Body of pancreas (tissue), 4 donors: ENCODE results near the gene MPST. TPM values are rescaled to one million over a fixed set of nuclear protein-coding genes. Genes with fewer than 3 reads are reported as not detected.

Source experiments
- ATAC-seq: fragments of 150-250 bp; one replicate; pipeline ENCODE4 v1.9.1; 2016
- DNase-seq, 4 donors: peaks; one replicate each; pipeline ENCODE4 v3.0.0-alpha.2; 2019
- H3K27ac ChIP-seq, 4 donors: fragments of 200-600 bp; sonication (generic); 1 replicate in 3 of 4; 2 replicates in 1 of 4; pipeline versions ENCODE4 v1.5.1 to v1.6.1; 2016 to 2019; ENCODE audit warnings: mild to moderate bottlenecking in 1 of 4, mixed read lengths in 1 of 4, moderate library complexity in 1 of 4
- H3K27me3 ChIP-seq, 2 donors: fragments of 200-600 bp; sonication (generic); one replicate each; pipeline ENCODE4 v1.6.0; 2016; ENCODE audit warnings: mild to moderate bottlenecking in 1 of 2
- H3K36me3 ChIP-seq, 2 donors: fragments of 200-600 bp; sonication (generic); replicated peaks in 1 of 2; 2 replicates each; pipeline ENCODE4 v1.5.1; 2016; ENCODE audit warnings: low read depth in 2 of 2; ENCODE audit not compliant: insufficient read depth in 1 of 2
- H3K4me1 ChIP-seq: fragments of 200-600 bp; sonication (generic); one replicate; pipeline ENCODE4 v1.6.0; 2016
- H3K4me3 ChIP-seq, 2 donors: fragments of 200-600 bp; sonication (generic); 1 replicate in 1 of 2; 2 replicates in 1 of 2; pipeline ENCODE4 v1.5.1; 2016 to 2019
- H3K9me3 ChIP-seq, 3 donors: fragments of 200-600 bp; sonication (generic); 1 replicate in 2 of 3; 2 replicates in 1 of 3; pipeline ENCODE4 v1.5.1; 2016
- CTCF ChIP-seq, 7 experiments: fragments of 450-650 bp in 4 of 7; fragments of 200-600 bp in 3 of 7; sonication (generic) in 3 of 7; IDR thresholded peaks; one replicate each; pipeline ENCODE4 v1.5.1; 2016 to 2019; ENCODE audit warnings: antibody characterized with exemption in 7 of 7
- POLR2A ChIP-seq, 3 donors: fragments of 450-650 bp; IDR thresholded peaks; one replicate each; pipeline ENCODE4 v1.6.1; 2016; ENCODE audit warnings: antibody characterized with exemption in 3 of 3, mild to moderate bottlenecking in 2 of 3
- WGBS, 2 donors: methylation state at CpG; one replicate each; pipeline ENCODE4 v1.1.5; 2017; 5-methylcytosine and 5-hydroxymethylcytosine counted together
- intact Hi-C: fragments of 100-400 bp; cut with DNase I; formaldehyde crosslinking; loops from one replicate; pipeline ENCODE4 v1.15.1; 2023
- total RNA-seq, 2 donors: library from RNA; depleted of rRNA; stranded (reverse); fragments of >200 nt; gene quantifications; one replicate each; pipeline ENCODE4 v1.1.0, GENCODE V29; 2016

The MPST gene
- total RNA-seq, 2 donors from 2014 or later = 173 TPM

GRCh38 chr22:37009490-37009889 lies 10.1 kb upstream of the MPST start:
- intact Hi-C loops = no loop called here
- Histone ChIP-seq H3K4me1 (peaks cover 22% of the 10 kb centered on the region), H3K9me3 (no peaks in the 10 kb centered on the region), H3K4me3 (no peak overlapping the region), H3K36me3 (no peaks in the 10 kb centered on the region), H3K27me3 (no peaks in the 10 kb centered on the region), H3K27ac (no peak overlapping the region)
- no peak for DNase-seq
- TF ChIP-seq CTCF (IDR thresholded peaks at IDR 0.05) (no peak), POLR2A (IDR thresholded peaks at IDR 0.05) (no peak)
- ATAC-seq = no peak
- WGBS, 2 donors = 85 to 96% methylated on average over 2 of the region's 2 CpGs

DNA sequence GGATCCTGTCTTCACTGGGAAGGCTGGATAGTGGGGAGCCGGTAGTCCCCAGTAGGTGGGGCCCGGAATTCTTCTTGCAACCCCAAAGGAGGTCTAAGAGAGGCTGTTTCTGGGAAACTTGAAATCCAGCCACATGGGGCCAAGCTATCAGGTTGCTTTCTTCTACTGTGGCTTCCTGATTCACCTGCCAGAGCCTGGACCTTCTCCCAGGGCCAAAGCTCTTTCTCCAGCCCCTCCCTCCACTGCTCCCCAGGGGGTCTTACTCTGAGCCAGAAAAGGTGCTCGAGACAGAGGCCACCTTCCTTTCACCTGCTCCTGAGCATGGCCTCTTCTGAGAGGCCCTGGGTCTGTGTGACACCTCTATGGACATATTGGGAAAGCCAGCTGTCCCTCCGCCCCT lies 9.4 kb upstream of the MPST start:
- DNase-seq (peak in 2 of 4 donors; percentile 25 to 47), ATAC-seq (peak; percentile 39)
- no peak for TF ChIP-seq CTCF (IDR thresholded peaks at IDR 0.05)
- no peak for TF ChIP-seq POLR2A (IDR thresholded peaks at IDR 0.05)
- Histone ChIP-seq H3K4me3 (no peak overlapping the region), H3K27ac (peak overlapping the region in 3 of 4 donors; percentile 21 to 39 (median 22)), H3K27me3 (no peaks in the 10 kb centered on the region), H3K9me3 (no peaks in the 10 kb centered on the region), H3K4me1 (peaks cover 27% of the 10 kb centered on the region), H3K36me3 (no peaks in the 10 kb centered on the region)
- 56 to 72% methylated on average over 3 to 4 of the region's 4 CpGs for WGBS, 2 donors
- intact Hi-C loops = no loop called here

GRCh38 chr22:37010976-37011375 lies 8.6 kb upstream of the MPST start:
- no peak for ATAC-seq
- intact Hi-C loops = no loop called here
- H3K4me1 ChIP-seq = peaks cover 33% of the 10 kb centered on the region

GRCh38 chr22:37011472-37011871 lies 8.1 kb upstream of the MPST start:
- Histone ChIP-seq H3K4me3 (no peak overlapping the region), H3K27ac (no peak overlapping the region), H3K4me1 (peaks cover 38% of the 10 kb centered on the region), H3K36me3 (no peaks in the 10 kb centered on the region), H3K27me3 (no peaks in the 10 kb centered on the region), H3K9me3 (no peaks in the 10 kb centered on the region)
- no peak for DNase-seq
- intact Hi-C loops = no loop called here
- ATAC-seq = no peak
- WGBS, 2 donors = 95% methylated on average over 3 of the region's 3 CpGs
- no peak for TF ChIP-seq CTCF (IDR thresholded peaks at IDR 0.05)
- no peak for TF ChIP-seq POLR2A (IDR thresholded peaks at IDR 0.05)

More at GRCh38 chr22:37010976-37011375, 8.6 kb upstream of the MPST start:
- DNase-seq = no peak
- TF ChIP-seq POLR2A (IDR thresholded peaks at IDR 0.05) (no peak), CTCF (IDR thresholded peaks at IDR 0.05) (no peak)
- no peaks in the 10 kb centered on the region for H3K9me3 ChIP-seq
- WGBS, 2 donors = 82 to 84% methylated on average over 13 to 20 of the region's 20 CpGs
- H3K27me3 ChIP-seq = no peaks in the 10 kb centered on the region
- no peak overlapping the region for H3K4me3 ChIP-seq
- H3K27ac ChIP-seq = peak overlapping the region in 3 of 4 donors; percentile 21 to 39 (median 22)
- H3K36me3 ChIP-seq = no peaks in the 10 kb centered on the region

DNA sequence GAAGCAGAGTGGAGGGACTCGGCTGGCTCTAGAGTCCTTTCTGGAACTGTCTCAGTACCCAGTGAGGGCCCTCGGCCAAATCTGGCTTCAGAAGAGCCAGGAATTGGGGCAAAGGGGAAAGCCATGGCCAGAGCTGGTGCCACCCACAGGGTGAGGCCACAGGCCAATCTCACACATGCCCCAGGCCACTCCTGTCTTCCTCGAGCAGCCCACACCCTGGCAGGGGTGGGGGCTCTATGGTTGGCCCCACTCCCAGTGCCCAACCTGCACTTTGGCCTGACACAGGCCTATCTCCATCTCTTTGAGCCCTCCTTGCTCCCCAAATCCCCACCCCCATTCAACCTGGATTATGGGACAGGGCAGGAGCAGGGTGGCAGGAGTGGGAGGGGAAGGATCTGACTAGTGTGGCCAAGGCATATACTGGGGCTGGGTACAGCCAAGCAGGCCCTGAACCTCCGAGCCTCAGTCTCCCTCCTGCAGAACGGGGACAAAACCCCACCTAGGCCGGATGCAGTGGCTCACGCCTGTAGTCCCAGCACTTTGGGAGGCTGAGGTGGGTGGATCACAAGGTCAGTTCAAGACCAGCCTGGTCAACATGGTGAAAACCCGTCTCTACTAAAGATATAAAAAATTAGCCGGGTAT lies 7.2 kb upstream of the MPST start:
- no peaks in the 10 kb centered on the region for H3K36me3 ChIP-seq
- H3K27me3 ChIP-seq = no peaks in the 10 kb centered on the region
- 73 to 94% methylated on average over 6 to 9 of the region's 9 CpGs for WGBS, 2 donors
- intact Hi-C loops = no loop called here
- no peak overlapping the region for H3K4me3 ChIP-seq
- DNase-seq (peak in 3 of 4 donors; percentile 36 to 70 (median 67)), ATAC-seq (peak; percentile 35)
- H3K4me1 ChIP-seq = peaks cover 47% of the 10 kb centered on the region
- H3K27ac ChIP-seq = peak overlapping the region in 3 of 4 donors; percentile 5 to 49 (median 33)
- H3K9me3 ChIP-seq = no peaks in the 10 kb centered on the region
- no peak for TF ChIP-seq POLR2A (IDR thresholded peaks at IDR 0.05)
- no peak for TF ChIP-seq CTCF (IDR thresholded peaks at IDR 0.05)
